IPS-20b (cell line): ENCODE data around the gene TRPM5.

Source experiments
- H3K27ac ChIP-seq: one replicate; pipeline ENCODE4 v1.5.1; 2013; ENCODE audit warnings: low read length
- H3K27me3 ChIP-seq: 2 replicates; pipeline ENCODE4 v1.6.1; 2013; ENCODE audit warnings: mild to moderate bottlenecking, low read length, inconsistent platforms; ENCODE audit not compliant: insufficient read depth
- H3K36me3 ChIP-seq: 2 replicates; pipeline ENCODE4 v1.6.1; 2013; ENCODE audit warnings: low read depth, mild to moderate bottlenecking, inconsistent platforms, low read length, moderate library complexity; ENCODE audit not compliant: insufficient read depth
- H3K4me1 ChIP-seq: 2 replicates; pipeline ENCODE4 v1.6.1; 2013; ENCODE audit warnings: mild to moderate bottlenecking, control low read depth, inconsistent platforms, low read length, moderate library complexity; ENCODE audit not compliant: insufficient read depth
- H3K4me3 ChIP-seq: 2 replicates; pipeline ENCODE4 v1.5.1; 2013; ENCODE audit warnings: mild to moderate bottlenecking, low read length, inconsistent platforms
- H3K9ac ChIP-seq: 2 replicates; pipeline ENCODE4 v1.6.1; 2013; ENCODE audit warnings: low read depth, mild to moderate bottlenecking, inconsistent platforms, low read length, moderate library complexity
- H3K9me3 ChIP-seq: 2 replicates; pipeline ENCODE4 v1.6.1; 2013; ENCODE audit warnings: mild to moderate bottlenecking, low read depth, low read length, inconsistent platforms; ENCODE audit not compliant: insufficient read depth

TRPM5 gene

DNA sequence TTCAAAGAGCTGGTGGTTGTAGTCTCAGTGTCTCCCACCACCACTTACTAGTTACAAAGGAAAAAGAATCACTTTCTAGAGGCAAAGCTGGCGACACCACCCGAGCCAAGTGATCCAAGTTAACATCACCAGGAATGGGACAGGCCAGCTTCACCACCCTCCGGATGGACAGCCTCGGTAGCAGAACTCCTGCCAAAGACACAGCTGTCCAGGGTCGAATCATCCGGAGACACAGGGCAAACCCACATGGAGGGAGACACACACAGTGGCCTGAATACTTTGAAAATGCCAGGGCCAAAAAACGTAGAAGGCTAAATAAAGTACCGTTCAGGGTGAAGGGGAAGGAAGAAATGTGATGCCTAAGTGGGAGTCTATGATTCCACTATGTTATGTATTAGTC lies 33.6 kb upstream of the TRPM5 start:
- Histone ChIP-seq H3K4me1 (no peaks in the 10 kb centered on the region), H3K27me3 (peaks cover 58% of the 10 kb centered on the region), H3K9me3 (peaks cover 30% of the 10 kb centered on the region), H3K36me3 (no peaks in the 10 kb centered on the region), H3K4me3 (no peak overlapping the region), H3K27ac (no peak overlapping the region), H3K9ac (no peak overlapping the region)

DNA sequence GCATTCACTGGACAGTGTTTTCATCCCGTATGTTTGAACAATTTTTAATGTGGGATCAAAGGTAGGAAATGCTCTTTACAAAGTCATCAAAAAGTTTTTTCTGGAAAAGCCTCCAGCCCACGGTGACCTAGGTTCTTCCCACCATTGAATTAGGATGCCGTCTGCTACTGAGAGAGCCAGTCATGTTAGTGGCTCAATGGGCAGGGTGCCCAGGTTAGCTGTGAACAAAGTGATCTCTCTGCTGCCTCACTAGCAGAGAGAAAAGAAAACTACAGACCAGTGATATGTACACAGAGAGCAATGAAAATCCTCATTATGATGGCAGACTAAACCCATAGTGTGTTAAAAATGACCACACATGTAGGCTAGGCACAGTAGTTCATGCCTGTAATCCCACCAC lies 32.9 kb upstream of the TRPM5 start:
- peaks cover 57% of the 10 kb centered on the region for H3K27me3 ChIP-seq
- H3K36me3 ChIP-seq: no peaks in the 10 kb centered on the region
- H3K9ac ChIP-seq: no peak overlapping the region
- H3K9me3 ChIP-seq: peaks cover 30% of the 10 kb centered on the region
- no peak overlapping the region for H3K4me3 ChIP-seq
- H3K4me1 ChIP-seq: no peaks in the 10 kb centered on the region
- H3K27ac ChIP-seq: no peak overlapping the region

DNA sequence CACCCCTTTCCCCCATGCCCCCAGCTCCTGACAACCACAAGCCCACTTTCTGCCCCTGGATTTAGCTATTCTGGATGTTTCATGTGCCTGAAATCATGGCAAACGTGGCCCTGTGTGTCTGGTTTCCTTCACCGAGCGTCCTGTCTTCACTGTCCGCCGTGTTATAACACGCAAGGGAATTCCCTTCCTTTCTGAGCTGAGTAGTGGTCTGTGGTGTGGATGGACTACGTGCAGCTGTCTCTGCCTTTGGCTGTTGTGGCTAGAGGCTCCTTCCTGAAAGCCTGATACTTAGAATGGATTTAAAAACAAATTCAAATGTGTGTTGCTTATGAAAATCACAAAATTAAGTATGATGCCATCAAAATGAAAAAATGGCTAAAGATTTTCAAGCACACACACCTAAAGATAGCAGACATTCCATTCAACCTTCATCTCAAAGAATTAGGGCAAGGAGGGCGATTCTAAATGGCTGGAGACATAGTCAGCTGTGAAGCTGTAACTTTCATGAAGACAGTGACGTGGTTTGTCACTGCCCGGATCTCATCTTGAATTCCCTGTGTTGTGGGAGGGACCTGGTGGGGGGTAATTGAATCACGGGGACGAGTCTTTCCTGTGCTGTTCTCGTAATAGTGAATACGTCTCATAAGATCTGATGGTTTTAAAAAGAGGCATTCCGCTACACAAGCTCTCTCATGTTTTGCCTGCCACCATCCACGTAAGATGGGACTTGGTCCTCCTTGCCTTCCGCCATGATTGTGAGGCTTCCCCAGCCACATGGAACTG lies 31.0 kb upstream of the TRPM5 start:
- no peak overlapping the region for H3K4me3 ChIP-seq
- H3K9ac ChIP-seq: no peak overlapping the region
- H3K36me3 ChIP-seq: no peaks in the 10 kb centered on the region
- H3K27me3 ChIP-seq: peaks cover 58% of the 10 kb centered on the region
- no peak overlapping the region for H3K27ac ChIP-seq
- peaks cover 19% of the 10 kb centered on the region for H3K9me3 ChIP-seq
- no peaks in the 10 kb centered on the region for H3K4me1 ChIP-seq

DNA sequence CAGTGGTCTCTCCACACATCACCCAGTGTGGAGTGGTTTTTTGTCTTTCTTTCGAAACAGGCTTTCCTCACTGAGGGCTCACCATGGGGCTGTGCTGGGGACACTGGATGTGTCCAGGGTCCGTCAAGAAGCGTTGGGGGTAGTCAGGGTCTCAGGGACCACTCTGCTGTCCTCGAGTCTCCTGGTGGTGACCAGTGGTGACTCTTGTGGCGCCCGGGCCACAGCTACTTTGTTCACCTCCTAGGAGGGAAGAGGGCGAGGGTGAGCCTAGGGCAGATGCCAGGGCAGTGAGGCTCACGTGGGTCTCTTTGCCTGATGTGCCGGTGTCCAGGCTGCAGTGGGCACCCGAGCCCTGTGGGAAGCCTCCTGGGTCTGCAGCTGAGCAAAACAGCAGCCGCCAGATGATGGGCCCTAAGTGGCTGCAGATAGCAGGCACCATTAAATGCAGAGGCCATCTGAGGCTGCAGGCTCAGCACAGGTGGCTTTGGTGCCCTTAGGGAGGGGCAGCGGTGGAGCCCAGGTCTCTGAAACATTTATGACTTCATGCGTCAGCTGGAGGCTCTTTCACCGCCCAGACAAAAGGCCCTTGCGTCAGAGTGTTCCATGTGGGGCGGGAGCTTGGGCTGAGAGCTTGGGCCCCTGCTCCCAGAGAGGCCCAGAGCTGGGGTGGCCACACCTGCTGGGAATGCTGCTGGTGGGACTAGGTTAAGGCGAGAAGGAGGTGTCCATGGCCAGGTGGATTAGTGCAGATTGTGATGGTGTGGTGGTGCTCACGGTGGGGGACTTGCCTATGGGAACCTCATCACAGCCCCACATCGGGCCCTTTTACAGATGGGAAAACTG lies 30.0 kb upstream of the TRPM5 start:
- no peaks in the 10 kb centered on the region for H3K4me1 ChIP-seq

DNA sequence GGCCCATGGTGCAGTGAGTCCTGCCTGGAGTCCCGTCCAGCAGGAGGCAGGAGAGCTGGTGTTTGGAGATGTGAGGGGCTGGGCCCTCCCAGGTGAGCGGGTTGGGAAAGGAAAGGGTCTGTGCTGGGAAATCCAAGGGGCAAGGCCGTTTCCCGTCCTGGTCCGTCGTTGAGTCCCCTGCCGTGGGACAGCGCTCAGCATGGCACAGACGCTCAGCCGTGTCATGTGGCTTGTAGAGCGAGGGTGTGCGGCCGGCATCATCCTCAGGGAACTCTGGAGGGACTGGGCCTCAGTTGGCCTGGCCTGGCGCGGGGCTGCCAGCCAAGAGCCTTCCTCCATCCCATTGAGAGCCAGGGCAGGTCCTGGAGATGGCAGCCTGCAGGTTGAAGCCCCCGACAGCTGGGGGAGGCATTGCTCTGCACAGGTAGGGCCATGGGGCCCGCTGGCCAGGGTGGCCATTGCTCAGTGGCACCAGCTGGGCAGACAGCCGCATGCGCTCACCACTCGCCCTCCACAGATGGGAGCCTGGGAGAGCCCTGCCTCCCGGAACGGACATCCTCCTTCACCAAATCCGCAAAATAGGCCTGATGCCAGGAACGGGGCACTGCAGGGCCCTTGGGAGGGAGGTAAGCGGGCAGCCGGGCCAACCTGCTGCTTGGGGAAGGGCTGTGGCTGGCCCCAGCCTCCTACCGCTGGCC lies 29.2 kb upstream of the TRPM5 start:
- H3K27me3 ChIP-seq: peaks cover 72% of the 10 kb centered on the region
- no peak overlapping the region for H3K9ac ChIP-seq
- H3K4me3 ChIP-seq: no peak overlapping the region
- peaks cover 3% of the 10 kb centered on the region; the same call in 1 of the 2 replicates for H3K9me3 ChIP-seq
- no peaks in the 10 kb centered on the region for H3K36me3 ChIP-seq
- H3K27ac ChIP-seq: no peak overlapping the region
- H3K4me1 ChIP-seq: no peaks in the 10 kb centered on the region

More for the DNA sequence above, 30.0 kb upstream of the TRPM5 start:
- no peak overlapping the region for H3K27ac ChIP-seq
- peaks cover 65% of the 10 kb centered on the region for H3K27me3 ChIP-seq
- H3K9ac ChIP-seq: no peak overlapping the region
- no peak overlapping the region for H3K4me3 ChIP-seq
- H3K36me3 ChIP-seq: no peaks in the 10 kb centered on the region
- H3K9me3 ChIP-seq: peaks cover 9% of the 10 kb centered on the region

DNA sequence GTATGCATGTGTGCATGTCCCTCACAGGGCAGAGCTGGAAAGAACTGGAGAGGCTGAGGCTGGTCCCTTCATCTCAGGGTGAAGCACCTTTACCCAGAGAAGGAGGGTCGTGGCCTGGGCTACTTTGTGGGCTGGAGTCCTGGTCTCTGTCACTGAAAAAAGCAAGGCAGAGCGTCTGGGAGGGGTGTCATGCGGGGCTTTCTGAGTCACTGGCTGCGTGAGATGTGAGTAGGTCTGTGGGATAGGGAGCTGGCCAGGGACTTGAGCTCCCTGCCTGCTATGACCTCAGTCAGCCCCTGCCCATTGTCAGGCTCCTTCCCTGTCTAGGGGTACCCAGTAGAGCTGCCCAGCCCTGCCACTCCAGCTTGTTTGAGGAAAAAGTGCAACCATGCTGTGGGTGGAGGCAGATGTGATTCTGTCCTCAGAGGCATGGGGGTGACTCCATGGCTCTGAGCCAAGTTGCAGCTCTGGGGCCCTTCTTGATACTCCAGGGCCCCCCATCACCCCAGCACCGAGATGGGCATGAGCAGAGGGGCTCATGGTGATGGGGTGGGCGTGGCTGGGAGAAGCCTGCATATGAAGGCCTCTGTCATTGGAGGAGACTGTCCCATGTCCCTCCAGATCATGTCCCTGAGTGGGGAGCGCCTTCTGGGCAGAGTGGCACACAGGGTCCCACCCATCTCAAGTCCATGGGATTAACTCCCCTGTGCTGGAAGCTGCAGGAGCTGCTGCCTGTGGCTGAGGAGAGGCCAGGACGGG lies 28.3 kb upstream of the TRPM5 start:
- Histone ChIP-seq H3K36me3 (no peaks in the 10 kb centered on the region), H3K27ac (no peak overlapping the region), H3K27me3 (peaks cover 68% of the 10 kb centered on the region)

DNA sequence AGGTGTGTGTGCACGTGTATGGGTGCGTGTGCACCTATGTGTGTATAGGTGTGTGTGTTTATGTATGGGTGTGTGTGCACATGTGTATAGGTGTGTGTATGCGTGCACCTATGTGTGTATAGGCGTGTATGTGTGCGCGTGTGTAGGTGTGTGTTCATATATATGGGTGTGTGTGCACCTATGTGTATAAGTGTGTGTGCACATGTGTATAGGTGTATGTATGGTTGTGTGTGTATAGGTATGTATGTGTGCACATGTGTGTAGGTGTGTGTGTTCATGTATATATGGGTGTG lies 27.4 kb upstream of the TRPM5 start:
- H3K27me3 ChIP-seq: peaks cover 61% of the 10 kb centered on the region
- no peaks in the 10 kb centered on the region for H3K36me3 ChIP-seq
- no peaks in the 10 kb centered on the region for H3K9me3 ChIP-seq
- H3K9ac ChIP-seq: no peak overlapping the region
- no peak overlapping the region for H3K4me3 ChIP-seq
- H3K4me1 ChIP-seq: no peaks in the 10 kb centered on the region
- H3K27ac ChIP-seq: no peak overlapping the region

More for the DNA sequence above, 28.3 kb upstream of the TRPM5 start:
- no peak overlapping the region for H3K9ac ChIP-seq
- no peak overlapping the region for H3K4me3 ChIP-seq
- H3K9me3 ChIP-seq: no peaks in the 10 kb centered on the region
- H3K4me1 ChIP-seq: no peaks in the 10 kb centered on the region

DNA sequence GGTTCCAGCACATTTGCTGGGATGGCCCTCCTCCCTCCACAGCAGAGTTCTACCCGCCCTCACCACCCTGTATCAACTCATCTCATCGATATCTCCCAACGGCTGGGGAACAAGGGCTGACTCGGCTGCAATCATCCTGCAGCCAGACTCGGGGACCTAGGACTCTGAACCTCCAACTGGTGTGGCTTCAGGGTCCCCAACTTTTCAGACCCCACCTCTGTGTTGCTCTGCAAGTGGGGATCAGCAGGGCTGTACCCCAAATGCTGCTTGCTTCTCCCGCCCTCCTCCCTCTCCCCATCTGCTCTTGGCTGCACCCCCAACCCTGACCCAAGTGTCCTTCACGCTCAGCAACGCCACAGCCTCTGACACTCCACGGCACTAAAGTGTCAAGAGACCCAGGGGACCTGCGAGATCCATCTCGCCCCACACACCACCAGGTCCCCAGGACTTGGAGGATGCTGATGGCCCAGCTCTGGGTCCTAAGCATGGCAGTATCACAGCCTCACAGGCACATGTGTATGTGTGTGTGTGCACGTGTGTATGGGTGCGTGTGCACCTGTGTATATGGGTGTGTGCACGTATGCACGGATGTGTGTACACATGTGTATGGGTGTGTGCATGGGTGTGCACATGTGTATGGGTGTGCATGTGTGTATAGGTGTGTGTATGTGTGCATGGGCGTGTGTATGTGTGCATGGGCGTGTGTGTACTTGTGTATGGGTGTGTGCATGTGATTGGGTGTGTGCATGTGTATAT lies 26.9 kb upstream of the TRPM5 start:
- Histone ChIP-seq H3K36me3 (no peaks in the 10 kb centered on the region), H3K9me3 (no peaks in the 10 kb centered on the region), H3K4me1 (no peaks in the 10 kb centered on the region), H3K4me3 (no peak overlapping the region), H3K27me3 (peaks cover 55% of the 10 kb centered on the region), H3K27ac (no peak overlapping the region), H3K9ac (no peak overlapping the region)

DNA sequence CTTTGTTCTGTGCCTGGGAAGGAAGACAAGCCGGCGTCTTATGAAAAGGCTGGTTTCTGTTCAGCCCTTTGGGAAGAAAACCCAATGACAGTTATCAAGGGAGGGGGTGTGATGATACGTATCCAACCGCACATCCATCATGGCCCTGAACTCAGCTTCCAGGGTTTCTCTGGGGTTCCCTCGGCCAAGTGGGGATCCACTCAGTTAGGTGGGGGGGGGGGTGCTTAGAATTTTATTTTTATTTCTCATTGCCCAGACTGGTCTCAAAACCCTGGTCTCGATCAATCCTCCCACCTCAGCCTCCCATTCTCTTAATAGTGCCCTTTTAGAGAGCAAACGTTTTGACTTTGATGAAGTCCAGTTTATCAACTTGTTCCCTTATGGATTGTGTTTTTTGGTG lies 26.2 kb upstream of the TRPM5 start:
- H3K27ac ChIP-seq: no peak overlapping the region
- peaks cover 48% of the 10 kb centered on the region for H3K27me3 ChIP-seq
- H3K9me3 ChIP-seq: no peaks in the 10 kb centered on the region
- no peaks in the 10 kb centered on the region for H3K4me1 ChIP-seq
- no peak overlapping the region for H3K4me3 ChIP-seq
- no peaks in the 10 kb centered on the region for H3K36me3 ChIP-seq
- no peak overlapping the region for H3K9ac ChIP-seq

DNA sequence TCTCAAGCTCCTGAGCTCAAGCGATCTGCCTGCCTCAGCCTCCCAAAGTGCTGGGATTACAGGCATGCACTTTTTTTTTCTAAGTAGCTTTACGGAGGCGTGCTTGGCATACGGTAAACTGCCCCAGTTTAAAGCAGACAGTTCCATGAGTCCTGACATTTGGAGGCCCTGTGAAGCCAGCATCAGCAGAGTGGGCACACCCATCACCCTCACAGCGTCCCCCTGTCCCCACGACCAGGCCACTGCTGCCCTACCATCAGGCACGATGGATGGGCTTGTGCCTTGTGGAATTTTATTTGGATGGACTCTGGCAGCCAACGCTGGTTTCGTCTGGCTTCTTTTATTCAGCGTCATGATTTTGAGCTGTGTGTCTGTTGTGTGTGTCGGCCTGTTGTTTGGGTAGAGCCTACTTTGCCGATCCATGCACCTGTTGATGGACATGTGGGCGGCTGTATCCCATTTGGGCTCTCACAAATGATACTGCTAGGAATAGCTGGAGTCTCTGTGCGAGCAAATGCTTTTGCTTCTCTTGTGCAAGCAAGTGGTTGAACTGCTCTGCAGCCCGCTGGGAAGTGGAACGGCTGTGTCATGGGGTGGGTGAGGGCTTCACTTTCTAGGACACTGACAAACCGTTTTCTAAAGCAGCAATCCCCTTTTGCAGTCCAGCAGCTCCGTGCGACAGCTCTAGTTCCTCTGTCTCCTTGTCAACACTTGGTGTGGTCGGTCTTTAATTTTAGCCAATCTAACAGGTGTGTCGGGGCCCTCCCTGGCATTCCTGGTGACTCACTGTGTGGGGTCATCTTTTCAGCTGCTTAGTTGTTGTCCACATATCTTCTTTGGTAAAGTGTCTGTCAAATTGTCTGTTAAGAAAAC lies 24.3 kb upstream of the TRPM5 start:
- no peaks in the 10 kb centered on the region for H3K4me1 ChIP-seq
- peaks cover 33% of the 10 kb centered on the region for H3K27me3 ChIP-seq

More for the DNA sequence above, 24.3 kb upstream of the TRPM5 start:
- no peaks in the 10 kb centered on the region for H3K9me3 ChIP-seq
- no peaks in the 10 kb centered on the region for H3K36me3 ChIP-seq
- H3K4me3 ChIP-seq: no peak overlapping the region
- no peak overlapping the region for H3K27ac ChIP-seq
- no peak overlapping the region for H3K9ac ChIP-seq
